Hepatocyte (in vitro differentiated cells): Measurements from ENCODE around the gene SMIM35. TPM values are rescaled to one million over a fixed set of nuclear protein-coding genes. Genes with fewer than 3 reads are reported as not detected.

Experiments used
- DNase-seq: peaks from one replicate; pipeline ENCODE4 v3.0.0-alpha.2; 2016; ENCODE audit warnings: low spot score
- H2AFZ ChIP-seq: fragments of 200-600 bp; sonication (generic); 2 replicates; pipeline ENCODE4 v1.6.0; 2016; ENCODE audit warnings: antibody characterized with exemption, mild to moderate bottlenecking
- H3K27ac ChIP-seq: fragments of 200-600 bp; sonication (generic); 2 replicates; pipeline ENCODE4 v1.5.1; 2016; ENCODE audit warnings: mild to moderate bottlenecking
- H3K27me3 ChIP-seq: fragments of 200-600 bp; sonication (generic); 2 replicates; pipeline ENCODE4 v1.6.1; 2016
- H3K36me3 ChIP-seq: fragments of 200-600 bp; sonication (generic); replicated peaks from 2 replicates; pipeline ENCODE4 v1.5.1; 2016; ENCODE audit warnings: low read depth; ENCODE audit not compliant: insufficient read depth
- H3K4me1 ChIP-seq: fragments of 200-600 bp; sonication (generic); 2 replicates; pipeline ENCODE4 v1.5.1; 2016; ENCODE audit warnings: mild to moderate bottlenecking, moderate library complexity; ENCODE audit not compliant: insufficient read depth
- H3K4me2 ChIP-seq: fragments of 200-600 bp; sonication (generic); 2 replicates; pipeline ENCODE4 v1.6.0; 2016
- H3K4me3 ChIP-seq: fragments of 200-600 bp; sonication (generic); 2 replicates; pipeline ENCODE4 v1.5.1; 2016; ENCODE audit warnings: mild to moderate bottlenecking
- H3K79me2 ChIP-seq: fragments of 200-600 bp; sonication (generic); 2 replicates; pipeline ENCODE4 v1.6.0; 2017; ENCODE audit warnings: mild to moderate bottlenecking
- H3K9me2 ChIP-seq: fragments of 200-600 bp; sonication (generic); replicated peaks from 2 replicates; pipeline ENCODE4 v1.6.0; 2017; ENCODE audit warnings: mild to moderate bottlenecking; ENCODE audit not compliant: insufficient read depth
- H3K9me3 ChIP-seq: fragments of 200-600 bp; sonication (generic); 2 replicates; pipeline ENCODE4 v1.5.1; 2016; ENCODE audit warnings: low read depth, mild to moderate bottlenecking
- H4K20me1 ChIP-seq: fragments of 200-600 bp; sonication (generic); 2 replicates; pipeline ENCODE4 v1.6.0; 2016; ENCODE audit warnings: mild to moderate bottlenecking; ENCODE audit not compliant: insufficient read depth, poor library complexity, severe bottlenecking
- CTCF ChIP-seq: fragments of 200-600 bp; sonication (generic); IDR thresholded peaks from 2 replicates; pipeline ENCODE4 v1.5.1; 2016; ENCODE audit warnings: antibody characterized with exemption, mild to moderate bottlenecking; ENCODE audit not compliant: poor library complexity
- EZH2 ChIP-seq: fragments of 200-600 bp; sonication (generic); IDR thresholded peaks from 2 replicates; pipeline ENCODE4 v1.6.1; 2016; ENCODE audit warnings: antibody characterized with exemption, mild to moderate bottlenecking, borderline replicate concordance
- EZH2phosphoT487 ChIP-seq: fragments of 200-600 bp; sonication (generic); IDR thresholded peaks from one replicate; pipeline ENCODE4 v1.6.1; 2018; ENCODE audit warnings: antibody characterized with exemption, mild to moderate bottlenecking, low read depth, moderate library complexity; ENCODE audit not compliant: unreplicated experiment, severe bottlenecking
- WGBS: methylation state at CpG from one replicate; pipeline ENCODE4 v1.1.6; 2016; ENCODE audit warnings: low lambda C conversion rate; ENCODE audit errors: missing lambda C conversion rate; 5-methylcytosine and 5-hydroxymethylcytosine counted together
- polyA plus RNA-seq: library from polyadenylated mRNA; unstranded; fragments of >200 nt; fragmentation: Nextera tagmentation; extraction: Ambion mirVana; gene quantifications from 2 replicates; pipeline ENCODE4 v1.2.1, GENCODE V29; 2016
- total RNA-seq: library from RNA; depleted of rRNA; stranded (reverse); fragments of >200 nt; gene quantifications from 2 replicates; pipeline ENCODE4 v1.2.3, GENCODE V29; 2014

Gene SMIM35
- total and polyA plus RNA-seq, 2 experiments from 2014 or later = 0.03 TPM; not detected in 1

- Histone ChIP-seq H4K20me1 (no peaks in the 10 kb centered on the region), H3K27me3 (peaks cover 29% of the 10 kb centered on the region), H3K9me3 (no peaks in the 10 kb centered on the region), H3K9me2 (no peaks in the 10 kb centered on the region), H3K4me2 (no peak overlapping the region), H3K4me1 (no peaks in the 10 kb centered on the region), H3K27ac (no peak overlapping the region), H2AFZ (no peak overlapping the region), H3K4me3 (no peak overlapping the region), H3K36me3 (no peaks in the 10 kb centered on the region), H3K79me2 (no peaks in the 10 kb centered on the region)
- WGBS = 95% methylated on average over 3 of the region's 3 CpGs
- no peak for DNase-seq
- no peak for TF ChIP-seq CTCF
- TF ChIP-seq EZH2 = no peak
- TF ChIP-seq EZH2phosphoT487 = no peak
Measured at GRCh38 chr11:117983163-117983475, 103.6 kb downstream of the SMIM35 start.

- Histone ChIP-seq H3K27ac (no peak overlapping the region), H3K4me2 (no peak overlapping the region), H3K79me2 (no peaks in the 10 kb centered on the region), H3K9me2 (no peaks in the 10 kb centered on the region), H3K36me3 (no peaks in the 10 kb centered on the region), H3K4me3 (no peak overlapping the region), H2AFZ (no peak overlapping the region), H4K20me1 (no peaks in the 10 kb centered on the region), H3K9me3 (no peaks in the 10 kb centered on the region), H3K27me3 (peaks cover 12% of the 10 kb centered on the region), H3K4me1 (no peaks in the 10 kb centered on the region)
- TF ChIP-seq CTCF (no peak), EZH2 (no peak), EZH2phosphoT487 (no peak)
- DNase-seq = no peak
- WGBS = 92% methylated on average over 3 of the region's 3 CpGs
Measured at GRCh38 chr11:117980720-117981119, 106.0 kb downstream of the SMIM35 start.

GRCh38 chr11:117980280-117980679 lies 106.5 kb downstream of the SMIM35 start:
- DNase-seq = no peak
- H3K4me3 ChIP-seq = no peak overlapping the region
- H3K9me2 ChIP-seq = no peaks in the 10 kb centered on the region
- peaks cover 12% of the 10 kb centered on the region for H3K27me3 ChIP-seq
- H3K4me2 ChIP-seq = no peak overlapping the region
- no peaks in the 10 kb centered on the region for H3K79me2 ChIP-seq
- no peak for TF ChIP-seq EZH2phosphoT487
- no peaks in the 10 kb centered on the region for H3K9me3 ChIP-seq
- no peak overlapping the region for H3K27ac ChIP-seq
- WGBS = 30% methylated on average over 2 of the region's 2 CpGs
- no peaks in the 10 kb centered on the region for H4K20me1 ChIP-seq
- H3K4me1 ChIP-seq = no peaks in the 10 kb centered on the region
- H2AFZ ChIP-seq = no peak overlapping the region
- H3K36me3 ChIP-seq = no peaks in the 10 kb centered on the region

- 88% methylated on average over 7 of the region's 7 CpGs for WGBS
- TF ChIP-seq EZH2 = no peak
- no peak for TF ChIP-seq EZH2phosphoT487
- no peak for TF ChIP-seq CTCF
Measured at GRCh38 chr11:117979481-117980211, 107.1 kb downstream of the SMIM35 start.

More at GRCh38 chr11:117979481-117980211, 107.1 kb downstream of the SMIM35 start:
- Histone ChIP-seq H3K9me3 (no peaks in the 10 kb centered on the region), H3K79me2 (no peaks in the 10 kb centered on the region), H3K27ac (no peak overlapping the region), H3K36me3 (no peaks in the 10 kb centered on the region), H3K9me2 (no peaks in the 10 kb centered on the region), H4K20me1 (no peaks in the 10 kb centered on the region), H3K4me3 (no peak overlapping the region), H2AFZ (no peak overlapping the region), H3K27me3 (peaks cover 6% of the 10 kb centered on the region), H3K4me1 (no peaks in the 10 kb centered on the region), H3K4me2 (no peak overlapping the region)
- no peak for DNase-seq
